Measurements from ENCODE around the gene CLOCK.
A peak's percentile ranks its signal among the peaks of the same experiment; 100 is the strongest.

CLOCK gene

GRCh38 chr4:55469979-55470378 lies 76.7 kb downstream of the CLOCK start:
- no peak for DNase-seq (ENCODE audit: low read depth)

GRCh38 chr4:55468724-55469123 lies 78.0 kb downstream of the CLOCK start:
- no peak for DNase-seq (ENCODE audit: low read depth)

GRCh38 chr4:55466001-55466400 lies 80.7 kb downstream of the CLOCK start:
- no peak for DNase-seq (ENCODE audit: low read depth)

- no peak for DNase-seq (ENCODE audit: low read depth)
These were observed 88.1 kb downstream of the CLOCK start for GRCh38 chr4:55458611-55459010.

GRCh38 chr4:55458164-55458563 lies 88.5 kb downstream of the CLOCK start:
- no peak for DNase-seq (ENCODE audit: low read depth)

- no peak for DNase-seq (ENCODE audit: low read depth)
These were observed 96.1 kb downstream of the CLOCK start for GRCh38 chr4:55450566-55450965.

- DNase-seq (ENCODE audit: low read depth), result no peak
These were observed 98.9 kb downstream of the CLOCK start for GRCh38 chr4:55447831-55448230.

GRCh38 chr4:55447108-55447708 lies 99.5 kb downstream of the CLOCK start:
- no peak for DNase-seq (ENCODE audit: low read depth)

GRCh38 chr4:55446578-55446922 lies 100.2 kb downstream of the CLOCK start:
- no peak for DNase-seq (ENCODE audit: low read depth)

- no peak for DNase-seq (ENCODE audit: low read depth)
These were observed 100.7 kb downstream of the CLOCK start for GRCh38 chr4:55445921-55446577.

- DNase-seq (ENCODE audit: low read depth), result no peak
These were observed 101.9 kb downstream of the CLOCK start for GRCh38 chr4:55444827-55445226.

GRCh38 chr4:55442541-55442940 lies 104.2 kb downstream of the CLOCK start:
- no peak for DNase-seq (ENCODE audit: low read depth)

GRCh38 chr4:55440786-55441185 lies 105.9 kb downstream of the CLOCK start:
- DNase-seq (ENCODE audit: low read depth), result no peak

GRCh38 chr4:55439023-55439422 lies 107.7 kb downstream of the CLOCK start:
- DNase-seq (ENCODE audit: low read depth), result no peak

- no peak for DNase-seq (ENCODE audit: low read depth)
These were observed 108.4 kb downstream of the CLOCK start for GRCh38 chr4:55438314-55438713.

GRCh38 chr4:55437823-55438222 lies 108.9 kb downstream of the CLOCK start:
- no peak for DNase-seq (ENCODE audit: low read depth)

- DNase-seq (ENCODE audit: low read depth), result no peak
These were observed 109.3 kb downstream of the CLOCK start for GRCh38 chr4:55437356-55437796.

- DNase-seq (ENCODE audit: low read depth), result peak; percentile 3
These were observed 111.4 kb downstream of the CLOCK start for GRCh38 chr4:55435141-55435841.

- DNase-seq (ENCODE audit: low read depth), result no peak
These were observed 114.9 kb downstream of the CLOCK start for GRCh38 chr4:55431710-55432336.

- DNase-seq (ENCODE audit: low read depth), result no peak
These were observed 121.9 kb downstream of the CLOCK start for GRCh38 chr4:55424791-55425190.

- no peak for DNase-seq (ENCODE audit: low read depth)
These were observed 130.5 kb downstream of the CLOCK start for GRCh38 chr4:55416176-55416575.

- no peak for DNase-seq (ENCODE audit: low read depth)
These were observed 135.1 kb downstream of the CLOCK start for GRCh38 chr4:55411621-55412020.

- no peak for DNase-seq (ENCODE audit: low read depth)
These were observed 136.3 kb downstream of the CLOCK start for GRCh38 chr4:55410431-55410830.
